WTC11 (cell line): ENCODE data around the gene CENPK. TPM values are rescaled to one million over a fixed set of nuclear protein-coding genes. Genes with fewer than 3 reads are reported as not detected.

Experiments used
- ATAC-seq: fragments of 200-7000 bp; cut with Tn5 transposase; 2 replicates; pipeline ENCODE4 v1.10.0; 2021; ENCODE audit warnings: mild to moderate bottlenecking, moderate library complexity
- CTCF ChIA-PET: fragments of 300-600 bp; sonication (Branson Sonifier 250); formaldehyde crosslinking; loops from one replicate; lab custom pipeline; 2021; ENCODE audit warnings: antibody characterized with exemption; lab: Charles Lee
- POLR2A ChIA-PET: fragments of 350-600 bp; sonication (Branson Sonifier 250); formaldehyde crosslinking; loops from one replicate; lab custom pipeline; 2021; ENCODE audit warnings: antibody characterized with exemption; lab: Charles Lee
- DNase-seq: peaks from one replicate; pipeline ENCODE4 v3.0.0; 2021; ENCODE audit warnings: low spot score
- H3K27ac Mint-ChIP-seq: 2 replicates; pipeline ENCODE4 v1.8.0; 2021; ENCODE audit warnings: mixed read lengths
- H3K27me3 Mint-ChIP-seq: 2 replicates; pipeline ENCODE4 v1.8.0; 2021; ENCODE audit warnings: low read depth, mild to moderate bottlenecking, moderate library complexity, mixed read lengths
- H3K36me3 Mint-ChIP-seq: 2 replicates; pipeline ENCODE4 v1.8.0; 2021; ENCODE audit warnings: mixed read lengths
- H3K4me1 Mint-ChIP-seq: 2 replicates; pipeline ENCODE4 v1.8.0; 2022; ENCODE audit warnings: mixed read lengths
- H3K4me3 Mint-ChIP-seq: 2 replicates; pipeline ENCODE4 v1.8.0; 2021; ENCODE audit warnings: mild to moderate bottlenecking, moderate library complexity, mixed read lengths
- H3K9me3 Mint-ChIP-seq: 2 replicates; pipeline ENCODE4 v1.8.0; 2021; ENCODE audit warnings: mixed read lengths
- FOXJ3 ChIP-seq: sonication (generic); formaldehyde crosslinking; IDR thresholded peaks from 2 replicates; pipeline ENCODE4 v1.9.0; 2021; ENCODE audit warnings: missing genetic modification reagents, mild to moderate bottlenecking, borderline replicate concordance
- HMGA2 ChIP-seq: fragments of 250-450 bp; sonication (Bioruptor Pico); IDR thresholded peaks from 2 replicates; pipeline ENCODE4 v1.4.0; 2021; ENCODE audit warnings: mild to moderate bottlenecking, moderate library complexity
- KAT7 ChIP-seq: sonication (generic); formaldehyde crosslinking; IDR thresholded peaks from 2 replicates; pipeline ENCODE4 v1.8.1; 2023; ENCODE audit warnings: missing genetic modification reagents, mild to moderate bottlenecking, borderline replicate concordance
- SMAD3 ChIP-seq: sonication (generic); formaldehyde crosslinking; IDR thresholded peaks from 2 replicates; pipeline ENCODE4 v1.8.0; 2022; ENCODE audit warnings: missing genetic modification reagents, mild to moderate bottlenecking, borderline replicate concordance
- SOX15 ChIP-seq: fragments of 250-450 bp; sonication (Bioruptor Pico); IDR thresholded peaks from 2 replicates; pipeline ENCODE4 v1.9.0; 2021; ENCODE audit warnings: mild to moderate bottlenecking
- total RNA-seq: library from RNA; stranded (reverse); gene quantifications from 3 replicates; pipeline ENCODE4 v1.2.3, GENCODE V29; 2021
- TF ChIP-seq, protein P1 (sequence below): sonication (generic); formaldehyde crosslinking; IDR thresholded peaks from 2 replicates; pipeline ENCODE4 v1.8.1; 2022; ENCODE audit warnings: low read depth, mild to moderate bottlenecking, moderate library complexity, missing genetic modification reagents, borderline replicate concordance
- TF ChIP-seq, protein P2 (sequence below): sonication (generic); formaldehyde crosslinking; IDR thresholded peaks from 2 replicates; pipeline ENCODE4 v1.8.1; 2022; ENCODE audit warnings: mild to moderate bottlenecking, moderate library complexity, missing genetic modification reagents
- TF ChIP-seq, protein P3 (sequence below): sonication (generic); formaldehyde crosslinking; IDR thresholded peaks from 2 replicates; pipeline ENCODE4 v1.8.1; 2023; ENCODE audit warnings: mild to moderate bottlenecking, moderate library complexity, missing genetic modification reagents
- TF ChIP-seq, protein P4 (sequence below): sonication (generic); formaldehyde crosslinking; IDR thresholded peaks from 2 replicates; pipeline ENCODE4 v1.8.0; 2022; ENCODE audit warnings: mild to moderate bottlenecking, missing genetic modification reagents
- TF ChIP-seq, protein P5 (sequence below): sonication (generic); formaldehyde crosslinking; IDR thresholded peaks from 2 replicates; pipeline ENCODE4 v1.8.1; 2022; ENCODE audit warnings: mild to moderate bottlenecking, missing genetic modification reagents, moderate library complexity, borderline replicate concordance
- TF ChIP-seq, protein P6 (sequence below): sonication (generic); formaldehyde crosslinking; IDR thresholded peaks from 2 replicates; pipeline ENCODE4 v1.8.0; 2023; ENCODE audit warnings: missing genetic modification reagents, mild to moderate bottlenecking, borderline replicate concordance
- TF ChIP-seq, protein P7 (sequence below): fragments of 250-450 bp; sonication (Bioruptor Pico); IDR thresholded peaks from 2 replicates; pipeline ENCODE4 v1.9.0; 2021; ENCODE audit warnings: mild to moderate bottlenecking
- TF ChIP-seq, protein P8 (sequence below): sonication (generic); formaldehyde crosslinking; conservative IDR thresholded peaks from 2 replicates; pipeline ENCODE4 v1.8.1; 2023; ENCODE audit warnings: mild to moderate bottlenecking, low read depth, missing genetic modification reagents, moderate library complexity

CENPK gene
- total RNA-seq, 1 experiment from 2014 or later: 37.5 TPM

DNA sequence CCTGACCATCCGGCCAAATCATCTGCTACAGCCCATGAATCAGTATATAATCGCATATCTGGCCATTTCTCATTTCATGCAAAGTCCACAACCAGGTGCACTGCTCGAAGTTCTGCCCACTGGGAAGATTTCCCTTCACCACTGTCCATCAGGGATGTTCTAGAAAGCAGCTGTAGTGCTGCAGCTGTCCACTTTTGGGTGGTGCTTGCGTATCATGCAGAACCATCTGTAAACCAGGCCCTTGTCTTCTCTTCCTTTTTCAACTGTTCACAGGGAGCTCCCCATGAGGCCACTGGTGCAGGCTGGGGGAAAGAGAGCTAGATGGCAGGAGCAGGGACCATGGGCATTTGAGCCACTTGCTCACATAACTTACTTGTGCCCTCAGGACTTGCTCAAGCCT, 73.8 kb downstream of the CENPK start:
- H3K27ac Mint-ChIP-seq: no peak overlapping the region
- POLR2A ChIA-PET: no interaction called here
- H3K4me3 Mint-ChIP-seq: no peak overlapping the region
- H3K4me1 Mint-ChIP-seq: no peaks in the 10 kb centered on the region
- no peak for DNase-seq
- TF ChIP-seq, protein P1, sequence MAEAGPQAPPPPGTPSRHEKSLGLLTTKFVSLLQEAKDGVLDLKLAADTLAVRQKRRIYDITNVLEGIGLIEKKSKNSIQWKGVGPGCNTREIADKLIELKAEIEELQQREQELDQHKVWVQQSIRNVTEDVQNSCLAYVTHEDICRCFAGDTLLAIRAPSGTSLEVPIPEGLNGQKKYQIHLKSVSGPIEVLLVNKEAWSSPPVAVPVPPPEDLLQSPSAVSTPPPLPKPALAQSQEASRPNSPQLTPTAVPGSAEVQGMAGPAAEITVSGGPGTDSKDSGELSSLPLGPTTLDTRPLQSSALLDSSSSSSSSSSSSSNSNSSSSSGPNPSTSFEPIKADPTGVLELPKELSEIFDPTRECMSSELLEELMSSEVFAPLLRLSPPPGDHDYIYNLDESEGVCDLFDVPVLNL (CRISPR knock-in tag): no peak
- TF ChIP-seq, protein P2, sequence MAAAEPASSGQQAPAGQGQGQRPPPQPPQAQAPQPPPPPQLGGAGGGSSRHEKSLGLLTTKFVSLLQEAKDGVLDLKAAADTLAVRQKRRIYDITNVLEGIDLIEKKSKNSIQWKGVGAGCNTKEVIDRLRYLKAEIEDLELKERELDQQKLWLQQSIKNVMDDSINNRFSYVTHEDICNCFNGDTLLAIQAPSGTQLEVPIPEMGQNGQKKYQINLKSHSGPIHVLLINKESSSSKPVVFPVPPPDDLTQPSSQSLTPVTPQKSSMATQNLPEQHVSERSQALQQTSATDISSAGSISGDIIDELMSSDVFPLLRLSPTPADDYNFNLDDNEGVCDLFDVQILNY (CRISPR knock-in tag): no peak
- no peak for TF ChIP-seq SMAD3 (CRISPR knock-in tag)
- TF ChIP-seq, protein P3, sequence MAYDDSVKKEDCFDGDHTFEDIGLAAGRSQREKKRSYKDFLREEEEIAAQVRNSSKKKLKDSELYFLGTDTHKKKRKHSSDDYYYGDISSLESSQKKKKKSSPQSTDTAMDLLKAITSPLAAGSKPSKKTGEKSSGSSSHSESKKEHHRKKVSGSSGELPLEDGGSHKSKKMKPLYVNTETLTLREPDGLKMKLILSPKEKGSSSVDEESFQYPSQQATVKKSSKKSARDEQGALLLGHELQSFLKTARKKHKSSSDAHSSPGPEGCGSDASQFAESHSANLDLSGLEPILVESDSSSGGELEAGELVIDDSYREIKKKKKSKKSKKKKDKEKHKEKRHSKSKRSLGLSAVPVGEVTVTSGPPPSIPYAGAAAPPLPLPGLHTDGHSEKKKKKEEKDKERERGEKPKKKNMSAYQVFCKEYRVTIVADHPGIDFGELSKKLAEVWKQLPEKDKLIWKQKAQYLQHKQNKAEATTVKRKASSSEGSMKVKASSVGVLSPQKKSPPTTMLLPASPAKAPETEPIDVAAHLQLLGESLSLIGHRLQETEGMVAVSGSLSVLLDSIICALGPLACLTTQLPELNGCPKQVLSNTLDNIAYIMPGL (CRISPR knock-in tag): no peak
- TF ChIP-seq, protein P4, sequence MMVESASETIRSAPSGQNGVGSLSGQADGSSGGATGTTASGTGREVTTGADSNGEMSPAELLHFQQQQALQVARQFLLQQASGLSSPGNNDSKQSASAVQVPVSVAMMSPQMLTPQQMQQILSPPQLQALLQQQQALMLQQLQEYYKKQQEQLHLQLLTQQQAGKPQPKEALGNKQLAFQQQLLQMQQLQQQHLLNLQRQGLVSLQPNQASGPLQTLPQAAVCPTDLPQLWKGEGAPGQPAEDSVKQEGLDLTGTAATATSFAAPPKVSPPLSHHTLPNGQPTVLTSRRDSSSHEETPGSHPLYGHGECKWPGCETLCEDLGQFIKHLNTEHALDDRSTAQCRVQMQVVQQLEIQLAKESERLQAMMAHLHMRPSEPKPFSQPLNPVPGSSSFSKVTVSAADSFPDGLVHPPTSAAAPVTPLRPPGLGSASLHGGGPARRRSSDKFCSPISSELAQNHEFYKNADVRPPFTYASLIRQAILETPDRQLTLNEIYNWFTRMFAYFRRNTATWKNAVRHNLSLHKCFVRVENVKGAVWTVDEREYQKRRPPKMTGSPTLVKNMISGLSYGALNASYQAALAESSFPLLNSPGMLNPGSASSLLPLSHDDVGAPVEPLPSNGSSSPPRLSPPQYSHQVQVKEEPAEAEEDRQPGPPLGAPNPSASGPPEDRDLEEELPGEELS (CRISPR knock-in tag): no peak
- TF ChIP-seq, protein P5, sequence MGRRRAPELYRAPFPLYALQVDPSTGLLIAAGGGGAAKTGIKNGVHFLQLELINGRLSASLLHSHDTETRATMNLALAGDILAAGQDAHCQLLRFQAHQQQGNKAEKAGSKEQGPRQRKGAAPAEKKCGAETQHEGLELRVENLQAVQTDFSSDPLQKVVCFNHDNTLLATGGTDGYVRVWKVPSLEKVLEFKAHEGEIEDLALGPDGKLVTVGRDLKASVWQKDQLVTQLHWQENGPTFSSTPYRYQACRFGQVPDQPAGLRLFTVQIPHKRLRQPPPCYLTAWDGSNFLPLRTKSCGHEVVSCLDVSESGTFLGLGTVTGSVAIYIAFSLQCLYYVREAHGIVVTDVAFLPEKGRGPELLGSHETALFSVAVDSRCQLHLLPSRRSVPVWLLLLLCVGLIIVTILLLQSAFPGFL (CRISPR knock-in tag): no peak
- TF ChIP-seq, protein P6, sequence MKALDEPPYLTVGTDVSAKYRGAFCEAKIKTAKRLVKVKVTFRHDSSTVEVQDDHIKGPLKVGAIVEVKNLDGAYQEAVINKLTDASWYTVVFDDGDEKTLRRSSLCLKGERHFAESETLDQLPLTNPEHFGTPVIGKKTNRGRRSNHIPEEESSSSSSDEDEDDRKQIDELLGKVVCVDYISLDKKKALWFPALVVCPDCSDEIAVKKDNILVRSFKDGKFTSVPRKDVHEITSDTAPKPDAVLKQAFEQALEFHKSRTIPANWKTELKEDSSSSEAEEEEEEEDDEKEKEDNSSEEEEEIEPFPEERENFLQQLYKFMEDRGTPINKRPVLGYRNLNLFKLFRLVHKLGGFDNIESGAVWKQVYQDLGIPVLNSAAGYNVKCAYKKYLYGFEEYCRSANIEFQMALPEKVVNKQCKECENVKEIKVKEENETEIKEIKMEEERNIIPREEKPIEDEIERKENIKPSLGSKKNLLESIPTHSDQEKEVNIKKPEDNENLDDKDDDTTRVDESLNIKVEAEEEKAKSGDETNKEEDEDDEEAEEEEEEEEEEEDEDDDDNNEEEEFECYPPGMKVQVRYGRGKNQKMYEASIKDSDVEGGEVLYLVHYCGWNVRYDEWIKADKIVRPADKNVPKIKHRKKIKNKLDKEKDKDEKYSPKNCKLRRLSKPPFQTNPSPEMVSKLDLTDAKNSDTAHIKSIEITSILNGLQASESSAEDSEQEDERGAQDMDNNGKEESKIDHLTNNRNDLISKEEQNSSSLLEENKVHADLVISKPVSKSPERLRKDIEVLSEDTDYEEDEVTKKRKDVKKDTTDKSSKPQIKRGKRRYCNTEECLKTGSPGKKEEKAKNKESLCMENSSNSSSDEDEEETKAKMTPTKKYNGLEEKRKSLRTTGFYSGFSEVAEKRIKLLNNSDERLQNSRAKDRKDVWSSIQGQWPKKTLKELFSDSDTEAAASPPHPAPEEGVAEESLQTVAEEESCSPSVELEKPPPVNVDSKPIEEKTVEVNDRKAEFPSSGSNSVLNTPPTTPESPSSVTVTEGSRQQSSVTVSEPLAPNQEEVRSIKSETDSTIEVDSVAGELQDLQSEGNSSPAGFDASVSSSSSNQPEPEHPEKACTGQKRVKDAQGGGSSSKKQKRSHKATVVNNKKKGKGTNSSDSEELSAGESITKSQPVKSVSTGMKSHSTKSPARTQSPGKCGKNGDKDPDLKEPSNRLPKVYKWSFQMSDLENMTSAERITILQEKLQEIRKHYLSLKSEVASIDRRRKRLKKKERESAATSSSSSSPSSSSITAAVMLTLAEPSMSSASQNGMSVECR (CRISPR knock-in tag): no peak
- no peak for TF ChIP-seq FOXJ3 (CRISPR knock-in tag)
- TF ChIP-seq HMGA2 (CRISPR knock-in tag): no peak
- TF ChIP-seq, protein P7, sequence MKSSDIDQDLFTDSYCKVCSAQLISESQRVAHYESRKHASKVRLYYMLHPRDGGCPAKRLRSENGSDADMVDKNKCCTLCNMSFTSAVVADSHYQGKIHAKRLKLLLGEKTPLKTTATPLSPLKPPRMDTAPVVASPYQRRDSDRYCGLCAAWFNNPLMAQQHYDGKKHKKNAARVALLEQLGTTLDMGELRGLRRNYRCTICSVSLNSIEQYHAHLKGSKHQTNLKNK (CRISPR knock-in tag): no peak
- no peak for TF ChIP-seq SOX15 (CRISPR knock-in tag)
- TF ChIP-seq, protein P8, sequence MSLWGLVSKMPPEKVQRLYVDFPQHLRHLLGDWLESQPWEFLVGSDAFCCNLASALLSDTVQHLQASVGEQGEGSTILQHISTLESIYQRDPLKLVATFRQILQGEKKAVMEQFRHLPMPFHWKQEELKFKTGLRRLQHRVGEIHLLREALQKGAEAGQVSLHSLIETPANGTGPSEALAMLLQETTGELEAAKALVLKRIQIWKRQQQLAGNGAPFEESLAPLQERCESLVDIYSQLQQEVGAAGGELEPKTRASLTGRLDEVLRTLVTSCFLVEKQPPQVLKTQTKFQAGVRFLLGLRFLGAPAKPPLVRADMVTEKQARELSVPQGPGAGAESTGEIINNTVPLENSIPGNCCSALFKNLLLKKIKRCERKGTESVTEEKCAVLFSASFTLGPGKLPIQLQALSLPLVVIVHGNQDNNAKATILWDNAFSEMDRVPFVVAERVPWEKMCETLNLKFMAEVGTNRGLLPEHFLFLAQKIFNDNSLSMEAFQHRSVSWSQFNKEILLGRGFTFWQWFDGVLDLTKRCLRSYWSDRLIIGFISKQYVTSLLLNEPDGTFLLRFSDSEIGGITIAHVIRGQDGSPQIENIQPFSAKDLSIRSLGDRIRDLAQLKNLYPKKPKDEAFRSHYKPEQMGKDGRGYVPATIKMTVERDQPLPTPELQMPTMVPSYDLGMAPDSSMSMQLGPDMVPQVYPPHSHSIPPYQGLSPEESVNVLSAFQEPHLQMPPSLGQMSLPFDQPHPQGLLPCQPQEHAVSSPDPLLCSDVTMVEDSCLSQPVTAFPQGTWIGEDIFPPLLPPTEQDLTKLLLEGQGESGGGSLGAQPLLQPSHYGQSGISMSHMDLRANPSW (CRISPR knock-in tag): no peak
- TF ChIP-seq KAT7 (CRISPR knock-in tag): no peak
- TF ChIP-seq, all 79 proteins: peak for 0
- CTCF ChIA-PET: no interaction called here
- no peak for ATAC-seq
- H3K36me3 Mint-ChIP-seq: peaks cover 5% of the 10 kb centered on the region; the same call in 1 of the 2 replicates
- 0 out of 2 replicates have a peak, but pooled peaks cover 7% of the 10 kb centered on the region for H3K9me3 Mint-ChIP-seq
- H3K27me3 Mint-ChIP-seq: no peaks in the 10 kb centered on the region
